Measurements from ENCODE around the gene SMOC2.

The SMOC2 gene

GRCh38 chr6:168415993-168416530 is 24.9 kb upstream of the SMOC2 start:
- no peak for DNase-seq

DNA sequence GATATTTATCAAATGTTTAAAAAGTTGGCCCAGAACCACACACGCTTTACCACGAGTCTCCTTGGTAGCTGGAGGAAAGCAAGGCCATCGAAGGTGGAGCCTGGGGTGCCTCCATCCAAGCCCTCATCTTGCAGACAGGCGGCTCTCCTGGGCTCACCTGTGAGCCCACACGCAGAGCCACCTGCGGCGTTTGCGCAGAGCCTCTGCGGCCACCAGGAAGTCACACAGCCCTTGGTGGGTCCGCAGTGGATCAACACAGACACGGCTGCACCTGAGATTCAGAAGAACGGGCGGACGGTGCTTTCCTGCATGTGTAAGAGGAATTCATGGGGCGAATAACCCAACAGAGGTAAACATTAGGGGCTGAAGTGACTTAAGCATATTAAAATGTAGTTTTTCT is 24.5 kb upstream of the SMOC2 start:
- DNase-seq: no peak

DNA sequence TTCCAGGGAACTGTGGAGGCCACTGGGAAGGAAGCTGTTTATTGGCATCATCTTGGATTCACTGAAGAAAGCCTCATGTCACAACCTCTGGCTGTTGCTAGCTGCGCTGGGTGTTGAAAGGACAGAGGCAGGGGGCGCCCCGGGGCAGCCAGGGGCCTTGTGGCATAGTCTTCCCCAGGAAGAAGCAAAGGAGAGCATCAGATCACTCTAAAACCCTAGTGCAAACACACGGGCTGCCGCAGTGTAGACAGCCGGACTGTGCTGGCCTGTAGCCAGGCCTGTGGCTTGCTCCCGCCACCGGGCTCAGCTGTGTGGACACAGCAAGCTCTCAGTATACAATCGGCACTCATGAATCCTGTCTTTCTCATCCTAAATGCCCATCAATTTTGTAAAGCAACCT is 23.8 kb upstream of the SMOC2 start:
- DNase-seq: no peak

GRCh38 chr6:168417679-168418557 is 23.1 kb upstream of the SMOC2 start:
- DNase-seq: no peak

DNA sequence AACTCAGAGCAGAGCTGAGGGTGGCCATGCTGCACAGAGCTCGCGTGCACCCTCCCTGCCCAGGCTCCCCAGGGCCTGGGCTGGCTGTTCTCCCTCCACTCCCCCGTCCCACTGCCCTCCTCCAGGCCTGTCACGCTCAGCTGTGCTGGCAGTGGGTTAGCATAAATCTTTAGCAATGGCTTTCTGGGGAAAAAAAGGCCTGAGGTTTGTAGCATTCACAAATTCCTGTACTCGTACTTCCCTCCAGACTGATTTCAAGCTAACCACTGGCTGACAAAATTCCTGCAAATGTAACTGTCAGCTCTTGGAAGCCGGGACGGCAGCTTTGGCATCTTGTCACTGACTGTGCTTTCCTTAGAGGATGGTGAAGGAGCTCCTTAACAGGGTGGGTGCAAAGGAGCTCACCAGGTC is 22.3 kb upstream of the SMOC2 start:
- no peak for DNase-seq

DNA sequence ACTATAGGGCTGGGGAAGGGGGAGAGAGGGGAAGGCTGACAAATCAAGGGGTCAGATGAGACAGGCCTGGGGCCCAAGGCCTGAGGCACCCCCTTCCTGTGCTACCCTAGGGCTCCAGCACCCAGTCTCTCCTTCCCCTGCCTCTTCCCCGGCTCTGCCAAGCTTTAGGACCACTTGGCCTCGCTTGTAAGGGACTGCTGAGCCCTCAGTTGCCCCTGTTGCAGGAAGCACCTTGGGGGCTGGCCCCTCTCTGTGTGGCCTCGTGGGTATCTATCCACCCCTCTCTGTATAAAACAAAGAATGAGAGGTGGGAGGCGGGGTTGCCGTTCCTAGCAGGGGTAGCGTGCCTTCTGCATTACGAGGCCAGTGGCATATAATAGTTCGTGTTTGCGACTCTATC is 21.4 kb upstream of the SMOC2 start:
- no peak for DNase-seq

DNA sequence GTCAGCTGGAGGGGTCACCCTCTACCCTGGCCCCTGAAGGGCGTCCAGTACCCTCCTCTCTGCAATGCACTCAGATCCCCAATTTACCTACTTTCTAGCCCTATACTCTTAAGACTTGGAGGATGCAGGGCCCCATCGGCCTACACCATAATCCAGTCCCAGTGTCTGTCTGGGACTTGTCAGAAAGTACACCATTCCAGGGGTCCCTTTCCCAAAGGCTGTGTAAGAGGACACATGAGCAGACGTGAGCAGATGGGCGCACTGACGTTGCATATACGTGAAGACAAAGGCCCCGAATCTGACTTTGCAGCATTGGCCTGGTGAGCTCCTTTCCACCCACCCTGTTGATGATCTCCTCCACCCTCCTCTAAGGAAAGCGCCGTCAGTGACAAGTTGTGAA is 20.9 kb upstream of the SMOC2 start:
- DNase-seq: no peak

DNA sequence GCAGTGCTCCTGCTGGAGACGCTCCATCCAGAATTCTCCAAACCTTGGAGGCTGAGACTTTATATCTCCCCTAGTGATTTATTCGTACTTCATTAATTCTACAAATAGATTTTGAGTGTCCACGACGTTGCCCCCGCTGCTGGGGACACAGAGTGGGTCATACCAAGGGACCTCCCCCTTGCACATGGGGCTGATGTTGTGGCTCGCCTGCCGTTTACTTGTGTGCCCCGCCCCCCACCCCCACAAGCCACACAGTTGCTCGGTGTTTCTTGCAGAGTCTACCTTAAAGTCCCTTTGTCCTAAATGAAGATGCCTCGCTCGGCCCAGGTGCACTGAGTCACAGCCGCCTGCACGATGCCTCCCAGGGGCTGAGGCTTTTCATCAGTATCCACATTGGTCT is 20.3 kb upstream of the SMOC2 start:
- no peak for DNase-seq

GRCh38 chr6:168427184-168427583 is 13.8 kb upstream of the SMOC2 start:
- DNase-seq: no peak

DNA sequence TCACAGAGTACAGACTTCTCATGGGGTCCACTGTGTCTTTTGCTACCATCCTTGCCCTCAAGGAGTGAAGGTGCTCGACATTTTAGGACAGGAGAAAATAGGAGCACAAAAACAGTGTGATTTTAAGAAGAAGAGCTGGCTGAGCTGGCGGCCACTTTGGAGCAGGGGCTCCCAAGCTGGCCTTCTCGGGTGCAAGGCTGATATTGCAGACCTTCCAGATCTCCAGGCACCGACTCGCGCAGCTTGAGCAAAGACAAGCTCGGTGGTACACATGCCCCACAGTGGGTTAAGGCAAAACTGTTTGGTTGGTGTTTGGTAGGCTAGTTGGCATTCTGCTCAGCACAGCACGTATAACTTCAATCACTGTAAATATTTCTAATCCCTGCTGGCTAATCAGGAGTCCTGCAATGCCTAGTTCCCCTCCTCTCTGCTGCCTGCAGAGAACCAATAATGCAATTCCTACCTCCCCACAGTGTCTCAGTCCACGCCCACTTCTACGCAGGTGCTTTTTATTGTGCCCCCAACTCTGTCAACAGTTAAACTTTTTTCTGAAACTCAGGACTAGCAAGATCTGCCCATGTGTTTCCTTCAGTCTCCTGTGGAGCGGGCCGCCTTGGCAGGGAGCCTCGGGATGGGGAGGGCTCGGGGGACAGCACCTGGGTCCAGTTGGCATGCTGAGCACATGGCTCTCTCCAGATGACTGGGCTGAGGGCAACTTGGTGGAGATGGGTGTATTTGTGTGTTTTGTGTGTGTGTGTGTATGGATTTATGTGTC is 12.7 kb upstream of the SMOC2 start:
- no peak for DNase-seq

DNA sequence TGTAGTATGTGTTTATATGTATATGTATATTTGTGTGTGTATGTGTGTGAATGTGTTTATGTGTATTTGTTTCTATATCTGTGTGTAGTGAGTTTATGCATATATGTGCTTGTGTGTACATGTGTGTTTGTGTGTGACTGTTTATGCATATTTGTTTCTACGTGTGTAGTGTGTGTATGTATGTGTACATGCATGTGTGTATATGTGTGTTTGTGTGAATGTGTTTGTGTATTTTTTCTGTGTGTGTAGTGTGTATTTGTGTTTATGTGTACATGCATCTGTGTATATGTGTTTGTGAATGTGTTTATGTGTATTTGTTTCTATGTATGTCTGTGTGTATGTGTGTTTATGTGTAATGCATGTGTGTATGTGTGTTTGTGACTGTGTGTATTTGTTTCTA is 12.1 kb upstream of the SMOC2 start:
- no peak for DNase-seq

DNA sequence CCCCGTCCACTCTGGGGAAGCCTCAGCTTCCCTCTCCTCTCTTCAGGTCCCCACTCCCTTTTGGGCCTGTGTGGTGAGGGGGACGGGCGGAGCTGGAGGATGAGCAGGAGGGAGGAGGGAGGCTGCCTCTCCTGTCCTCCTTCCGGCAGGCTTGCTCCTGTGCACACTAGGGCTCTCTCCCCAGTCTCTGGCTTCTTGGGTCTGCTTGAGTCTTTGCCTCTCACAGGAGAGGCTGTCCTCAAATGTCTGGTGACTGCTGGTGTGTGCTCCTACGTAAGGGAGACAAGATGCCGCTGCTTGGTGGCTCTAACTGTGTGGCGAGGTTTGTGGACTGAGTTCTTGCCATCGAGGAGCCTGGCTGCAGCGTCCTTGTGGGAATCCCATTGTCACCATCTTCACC is 8.8 kb upstream of the SMOC2 start:
- DNase-seq: no peak

GRCh38 chr6:168433898-168434297 is 7.1 kb upstream of the SMOC2 start:
- DNase-seq: no peak

GRCh38 chr6:168434505-168434904 is 6.5 kb upstream of the SMOC2 start:
- no peak for DNase-seq

DNA sequence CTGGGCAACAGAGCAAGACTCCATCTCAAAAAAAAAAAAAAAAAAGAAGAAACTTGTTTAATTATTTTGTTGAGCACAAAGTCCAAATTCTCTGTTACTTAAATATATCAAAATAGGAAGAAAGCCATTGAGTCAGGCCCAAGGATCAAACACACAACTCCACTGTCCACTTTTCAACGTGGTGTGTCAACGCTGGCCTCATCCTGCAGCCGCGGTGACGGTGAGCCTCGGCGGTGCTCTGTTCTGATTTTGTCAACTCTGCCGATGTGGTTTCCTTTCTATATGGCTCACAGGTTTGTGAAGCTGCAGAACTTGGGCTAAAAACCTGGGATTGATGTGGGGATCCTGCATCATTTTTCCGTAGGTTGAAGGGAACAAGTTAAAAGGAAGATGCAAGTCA is 3.2 kb upstream of the SMOC2 start:
- no peak for DNase-seq

- DNase-seq: no peak
Observed at GRCh38 chr6:168438783-168439520, 2.0 kb upstream of the SMOC2 start.

DNA sequence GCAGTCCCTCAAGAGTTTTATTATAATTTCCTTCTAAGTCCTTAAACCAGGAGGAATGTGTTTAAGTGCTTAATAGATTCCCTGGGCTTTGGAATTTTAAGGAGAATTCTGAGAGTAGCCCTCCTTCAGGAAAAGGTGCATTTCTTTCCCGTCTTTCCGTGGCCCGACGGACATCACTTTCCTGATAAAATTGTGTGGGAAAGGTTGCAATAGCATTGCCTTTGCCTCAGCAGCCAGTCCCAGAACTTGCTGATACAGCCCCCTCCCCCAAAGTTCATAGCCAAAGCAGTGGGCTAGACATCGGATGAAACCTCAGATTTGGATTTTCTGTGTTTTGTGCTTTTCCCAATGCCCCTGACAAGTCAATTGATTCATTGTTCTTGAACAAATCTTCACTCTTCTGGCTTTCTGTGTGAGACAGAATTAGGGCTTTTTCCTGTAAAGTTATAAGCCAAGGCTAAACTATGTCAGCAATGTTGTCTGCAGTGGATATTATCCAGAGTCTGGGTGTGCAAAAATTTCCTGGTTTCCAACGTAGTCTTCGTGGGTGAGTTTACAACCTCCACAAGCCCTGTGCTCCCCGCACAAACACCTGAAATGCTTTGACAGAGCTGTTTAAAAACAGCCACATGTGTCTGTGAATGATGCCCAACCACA is 1.1 kb upstream of the SMOC2 start:
- DNase-seq: no peak

DNA sequence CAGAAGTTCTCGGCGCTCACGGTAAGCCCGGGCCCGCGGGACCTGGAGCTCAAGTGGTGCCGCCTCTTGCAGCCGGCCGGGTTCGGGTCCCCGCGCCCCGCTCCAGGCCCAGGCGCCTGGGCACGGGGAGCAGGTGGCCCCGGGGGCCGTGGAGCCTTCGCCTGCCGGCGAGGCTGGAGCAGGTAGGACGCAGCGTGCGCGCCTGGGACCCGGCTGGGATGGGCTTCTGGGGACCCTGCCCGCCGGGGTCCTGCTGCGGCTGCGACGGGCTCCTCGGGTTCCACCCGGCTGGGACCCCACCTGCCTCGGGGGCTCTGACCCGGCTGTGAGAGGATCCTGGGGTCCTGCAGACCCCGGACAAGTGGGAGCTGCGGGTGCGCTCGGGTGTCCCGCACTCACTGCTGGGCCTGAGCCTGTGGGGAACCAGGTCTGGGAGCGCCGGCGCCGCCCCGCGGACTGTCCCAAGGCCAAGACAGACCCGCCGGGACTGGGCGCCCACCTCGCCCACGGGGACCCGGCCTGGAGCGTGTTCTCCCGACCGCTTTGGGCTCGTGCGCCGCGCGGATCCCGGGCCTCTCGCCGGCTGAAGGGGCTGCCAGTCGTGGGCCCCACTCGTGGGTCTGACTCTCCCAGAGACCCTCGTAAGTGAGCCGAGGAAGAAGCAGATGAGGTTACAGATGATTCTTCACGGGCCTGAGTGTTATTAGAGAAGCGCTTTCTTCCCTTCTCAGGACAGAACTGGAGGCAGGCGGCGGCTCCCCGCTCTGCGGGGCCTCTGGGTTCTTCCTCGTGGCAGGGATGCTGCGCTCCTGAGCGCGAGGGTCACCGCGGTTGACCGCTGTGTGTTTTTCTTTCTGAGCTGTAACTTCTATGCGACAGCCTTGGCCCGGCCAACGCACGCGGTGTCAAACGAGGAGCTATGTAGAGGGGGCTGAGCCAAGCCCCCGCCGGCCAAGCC is 729 bp downstream of the SMOC2 start:
- no peak for DNase-seq

DNA sequence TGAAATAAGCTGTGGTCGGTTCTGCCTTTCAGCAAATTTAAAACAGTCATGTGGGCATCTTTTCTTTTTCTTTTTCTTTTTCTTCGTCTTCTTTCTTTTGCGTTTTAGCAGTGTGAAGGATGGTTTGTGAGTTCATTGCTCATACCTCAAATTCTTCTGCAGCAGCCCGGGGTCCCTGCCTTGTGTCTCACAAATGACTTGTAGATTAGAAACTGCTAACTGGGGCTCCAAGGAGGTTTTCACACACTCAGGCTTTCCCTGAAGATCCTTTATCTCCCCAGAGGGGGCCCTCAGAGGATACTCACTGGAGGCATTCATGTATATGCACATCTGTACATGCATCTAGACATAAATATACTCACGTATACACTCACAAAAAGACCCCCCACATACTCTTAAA is 1.7 kb downstream of the SMOC2 start:
- DNase-seq: no peak

- no peak for DNase-seq
Observed at GRCh38 chr6:168447282-168447681, 6.3 kb downstream of the SMOC2 start.

DNA sequence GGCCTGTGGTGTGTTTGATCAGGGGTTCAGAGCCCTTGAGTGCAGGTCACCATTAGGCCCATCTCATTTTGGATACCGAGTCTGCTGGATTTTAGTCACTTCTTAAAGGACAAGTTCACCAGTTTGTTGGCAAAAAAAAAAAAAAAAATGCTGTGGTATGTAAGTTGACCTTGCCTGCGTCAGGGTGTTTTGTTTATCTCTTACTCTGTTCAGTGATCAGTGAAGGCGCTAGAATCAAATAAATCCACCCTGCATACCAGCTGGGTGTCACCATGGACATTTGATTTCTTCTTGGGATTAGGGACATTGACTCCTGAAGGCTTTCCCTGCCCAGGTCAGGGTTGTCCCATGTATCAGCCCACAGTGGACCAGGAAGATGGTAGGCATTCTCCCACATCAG is 6.7 kb downstream of the SMOC2 start:
- DNase-seq: no peak
